Neural progenitor cell (in vitro differentiated cells): Measurements from ENCODE around the gene GRIK3.

Experiments
- EZH2 ChIP-seq: fragments of 200-600 bp; sonication (generic); IDR thresholded peaks from 2 replicates; pipeline ENCODE4 v1.6.1; 2017; ENCODE audit warnings: antibody characterized with exemption, mild to moderate bottlenecking, moderate library complexity
- EZH2phosphoT487 ChIP-seq: fragments of 200-600 bp; sonication (generic); IDR thresholded peaks from 2 replicates; pipeline ENCODE4 v1.6.1; 2017; ENCODE audit warnings: antibody characterized with exemption
- TF ChIP-seq, protein P1 (sequence below): fragments of 200-600 bp; sonication (generic); IDR thresholded peaks from 2 replicates; pipeline ENCODE4 v1.5.1; 2017; ENCODE audit warnings: antibody characterized with exemption, mild to moderate bottlenecking

DNA sequence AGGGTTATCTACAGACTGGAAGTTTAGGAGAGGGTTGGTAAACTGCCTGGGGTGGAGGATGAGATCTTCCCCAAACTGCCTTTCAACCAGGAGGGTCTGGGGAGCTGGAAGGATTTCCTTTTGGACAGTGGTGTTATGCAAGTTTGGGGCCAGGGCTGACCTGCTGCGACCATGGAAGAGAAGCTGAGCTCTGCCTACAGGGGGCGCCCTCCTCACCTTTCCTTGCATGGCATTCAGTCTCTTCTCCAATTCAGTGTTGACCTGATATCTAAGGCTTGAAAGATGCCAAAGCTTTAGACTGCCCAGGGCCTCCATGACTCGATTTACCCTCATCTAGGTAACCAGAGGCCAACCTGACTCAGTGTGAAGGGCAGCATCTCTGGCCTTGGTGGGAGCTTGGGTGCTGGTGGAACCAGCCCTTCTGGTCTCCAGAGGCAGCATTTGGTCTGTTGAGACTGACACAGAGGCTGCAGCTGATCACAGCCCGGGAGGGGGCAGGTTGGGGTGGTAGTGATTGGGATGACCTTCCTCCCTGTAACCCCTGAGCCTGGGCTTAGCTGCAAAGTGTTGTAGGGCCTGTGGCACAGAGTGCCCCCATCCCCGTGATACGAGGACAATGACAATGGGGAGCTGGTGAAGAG, 170.0 kb downstream of the GRIK3 start:
- TF ChIP-seq, protein P1, sequence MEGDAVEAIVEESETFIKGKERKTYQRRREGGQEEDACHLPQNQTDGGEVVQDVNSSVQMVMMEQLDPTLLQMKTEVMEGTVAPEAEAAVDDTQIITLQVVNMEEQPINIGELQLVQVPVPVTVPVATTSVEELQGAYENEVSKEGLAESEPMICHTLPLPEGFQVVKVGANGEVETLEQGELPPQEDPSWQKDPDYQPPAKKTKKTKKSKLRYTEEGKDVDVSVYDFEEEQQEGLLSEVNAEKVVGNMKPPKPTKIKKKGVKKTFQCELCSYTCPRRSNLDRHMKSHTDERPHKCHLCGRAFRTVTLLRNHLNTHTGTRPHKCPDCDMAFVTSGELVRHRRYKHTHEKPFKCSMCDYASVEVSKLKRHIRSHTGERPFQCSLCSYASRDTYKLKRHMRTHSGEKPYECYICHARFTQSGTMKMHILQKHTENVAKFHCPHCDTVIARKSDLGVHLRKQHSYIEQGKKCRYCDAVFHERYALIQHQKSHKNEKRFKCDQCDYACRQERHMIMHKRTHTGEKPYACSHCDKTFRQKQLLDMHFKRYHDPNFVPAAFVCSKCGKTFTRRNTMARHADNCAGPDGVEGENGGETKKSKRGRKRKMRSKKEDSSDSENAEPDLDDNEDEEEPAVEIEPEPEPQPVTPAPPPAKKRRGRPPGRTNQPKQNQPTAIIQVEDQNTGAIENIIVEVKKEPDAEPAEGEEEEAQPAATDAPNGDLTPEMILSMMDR: peak; percentile 80
- no peak for TF ChIP-seq EZH2phosphoT487
- TF ChIP-seq EZH2: no peak
